ENCODE data around the gene SRM. TPM values are rescaled to one million over a fixed set of nuclear protein-coding genes. Genes with fewer than 3 reads are reported as not detected.

SRM gene
- total RNA-seq, 1 experiment from 2014 or later: 249 TPM

DNA sequence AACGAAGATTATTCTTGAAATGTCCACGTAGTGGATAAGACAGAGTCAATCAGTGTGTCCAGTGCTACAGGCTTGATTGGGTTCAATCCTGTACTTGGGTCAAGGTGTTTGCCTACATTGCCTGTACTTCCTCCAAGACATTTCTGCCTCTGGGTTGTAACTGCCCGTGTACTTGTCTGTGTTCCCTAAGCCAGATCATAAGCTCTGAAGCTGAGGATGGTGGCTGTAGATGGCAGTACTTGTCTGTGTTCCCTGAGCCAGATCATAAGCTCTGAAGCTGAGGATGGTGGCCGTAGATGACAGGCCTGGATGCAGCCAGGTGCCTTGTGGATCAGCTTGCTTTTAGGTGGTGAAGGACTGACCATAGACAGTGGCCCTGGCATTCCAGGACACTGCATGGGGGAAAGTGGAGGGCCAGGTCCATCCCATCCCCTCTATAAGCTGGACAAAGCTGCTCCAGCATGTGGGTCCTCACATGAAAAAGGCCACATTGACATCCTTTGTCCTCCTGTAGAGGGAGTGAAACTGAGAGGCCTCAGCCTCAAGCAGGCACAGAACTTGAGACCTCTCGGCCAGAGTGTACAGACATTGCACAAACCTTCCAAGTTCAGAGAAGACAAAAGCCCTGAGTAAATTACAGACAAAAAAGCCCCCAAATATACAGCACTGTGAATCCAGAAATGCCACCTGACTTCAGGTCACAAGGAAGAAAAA is 2.0 kb upstream of the SRM start:
- no peak for TF ChIP-seq TCF7L2 (IDR thresholded peaks at IDR 0.05; ENCODE audit: low read depth, low read length)
- TF ChIP-seq, protein P1, sequence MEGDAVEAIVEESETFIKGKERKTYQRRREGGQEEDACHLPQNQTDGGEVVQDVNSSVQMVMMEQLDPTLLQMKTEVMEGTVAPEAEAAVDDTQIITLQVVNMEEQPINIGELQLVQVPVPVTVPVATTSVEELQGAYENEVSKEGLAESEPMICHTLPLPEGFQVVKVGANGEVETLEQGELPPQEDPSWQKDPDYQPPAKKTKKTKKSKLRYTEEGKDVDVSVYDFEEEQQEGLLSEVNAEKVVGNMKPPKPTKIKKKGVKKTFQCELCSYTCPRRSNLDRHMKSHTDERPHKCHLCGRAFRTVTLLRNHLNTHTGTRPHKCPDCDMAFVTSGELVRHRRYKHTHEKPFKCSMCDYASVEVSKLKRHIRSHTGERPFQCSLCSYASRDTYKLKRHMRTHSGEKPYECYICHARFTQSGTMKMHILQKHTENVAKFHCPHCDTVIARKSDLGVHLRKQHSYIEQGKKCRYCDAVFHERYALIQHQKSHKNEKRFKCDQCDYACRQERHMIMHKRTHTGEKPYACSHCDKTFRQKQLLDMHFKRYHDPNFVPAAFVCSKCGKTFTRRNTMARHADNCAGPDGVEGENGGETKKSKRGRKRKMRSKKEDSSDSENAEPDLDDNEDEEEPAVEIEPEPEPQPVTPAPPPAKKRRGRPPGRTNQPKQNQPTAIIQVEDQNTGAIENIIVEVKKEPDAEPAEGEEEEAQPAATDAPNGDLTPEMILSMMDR (IDR thresholded peaks at IDR 0.05): peak; percentile 39; the same call in 1 of the 2 replicates
- TF ChIP-seq POLR2AphosphoS5 (IDR thresholded peaks at IDR 0.05; ENCODE audit: low read depth, low read length): no peak
- TF ChIP-seq SIN3A (IDR thresholded peaks at IDR 0.05; ENCODE audit: borderline replicate concordance, insufficient read depth, low read depth, low read length): no peak
- TF ChIP-seq, protein P2, sequence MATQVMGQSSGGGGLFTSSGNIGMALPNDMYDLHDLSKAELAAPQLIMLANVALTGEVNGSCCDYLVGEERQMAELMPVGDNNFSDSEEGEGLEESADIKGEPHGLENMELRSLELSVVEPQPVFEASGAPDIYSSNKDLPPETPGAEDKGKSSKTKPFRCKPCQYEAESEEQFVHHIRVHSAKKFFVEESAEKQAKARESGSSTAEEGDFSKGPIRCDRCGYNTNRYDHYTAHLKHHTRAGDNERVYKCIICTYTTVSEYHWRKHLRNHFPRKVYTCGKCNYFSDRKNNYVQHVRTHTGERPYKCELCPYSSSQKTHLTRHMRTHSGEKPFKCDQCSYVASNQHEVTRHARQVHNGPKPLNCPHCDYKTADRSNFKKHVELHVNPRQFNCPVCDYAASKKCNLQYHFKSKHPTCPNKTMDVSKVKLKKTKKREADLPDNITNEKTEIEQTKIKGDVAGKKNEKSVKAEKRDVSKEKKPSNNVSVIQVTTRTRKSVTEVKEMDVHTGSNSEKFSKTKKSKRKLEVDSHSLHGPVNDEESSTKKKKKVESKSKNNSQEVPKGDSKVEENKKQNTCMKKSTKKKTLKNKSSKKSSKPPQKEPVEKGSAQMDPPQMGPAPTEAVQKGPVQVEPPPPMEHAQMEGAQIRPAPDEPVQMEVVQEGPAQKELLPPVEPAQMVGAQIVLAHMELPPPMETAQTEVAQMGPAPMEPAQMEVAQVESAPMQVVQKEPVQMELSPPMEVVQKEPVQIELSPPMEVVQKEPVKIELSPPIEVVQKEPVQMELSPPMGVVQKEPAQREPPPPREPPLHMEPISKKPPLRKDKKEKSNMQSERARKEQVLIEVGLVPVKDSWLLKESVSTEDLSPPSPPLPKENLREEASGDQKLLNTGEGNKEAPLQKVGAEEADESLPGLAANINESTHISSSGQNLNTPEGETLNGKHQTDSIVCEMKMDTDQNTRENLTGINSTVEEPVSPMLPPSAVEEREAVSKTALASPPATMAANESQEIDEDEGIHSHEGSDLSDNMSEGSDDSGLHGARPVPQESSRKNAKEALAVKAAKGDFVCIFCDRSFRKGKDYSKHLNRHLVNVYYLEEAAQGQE (IDR thresholded peaks at IDR 0.05; ENCODE audit: insufficient read depth in 1 of 2, low read depth in 2 of 2, low read length in 1 of 2): no peak
- POLR2A ChIA-PET: interaction anchor here (0.6 to 1.3 kb wide), 2 partner anchors 25 to 30 kb away, joined by 3 to 8 read pairs; no protein-coding TSS in a partner anchor
- peak overlapping the region; percentile 74 for H3K27ac ChIP-seq (ENCODE audit: low read length)
- peaks cover 14% of the 10 kb centered on the region for H3K36me3 ChIP-seq (ENCODE audit: control insufficient read depth, insufficient read depth, low read length)
- intact Hi-C loops (cut with micrococcal nuclease; ENCODE audit: unreplicated experiment): no loop called here
- no peak overlapping the region for H3K4me3 ChIP-seq (ENCODE audit: low read depth in 2 of 2, low read length in 2 of 2)
- no TSS peak for BruUV-seq (replicated peaks)
- CTCF ChIA-PET: interaction anchor here (2.4 kb wide), 1 partner anchor 24 kb away, joined by 15 read pairs; no protein-coding TSS in a partner anchor
- no peak for DNase-seq (ENCODE audit: low read depth, low spot score)
- no peaks in the 10 kb centered on the region for H3K27me3 ChIP-seq (ENCODE audit: control insufficient read depth, insufficient read depth, low read length)
- H3K9me3 ChIP-seq (ENCODE audit: control insufficient read depth, insufficient read depth, low read depth, low read length): no peaks in the 10 kb centered on the region
- H3K4me1 ChIP-seq (ENCODE audit: control insufficient read depth, insufficient read depth, low read length): peaks cover 15% of the 10 kb centered on the region
- in situ Hi-C loops (cut with HindIII; ENCODE audit: low pct_unique_long_range_greater_than_20kb, low sequenced_read_pairs): no loop called here
- no peak for ATAC-seq

DNA sequence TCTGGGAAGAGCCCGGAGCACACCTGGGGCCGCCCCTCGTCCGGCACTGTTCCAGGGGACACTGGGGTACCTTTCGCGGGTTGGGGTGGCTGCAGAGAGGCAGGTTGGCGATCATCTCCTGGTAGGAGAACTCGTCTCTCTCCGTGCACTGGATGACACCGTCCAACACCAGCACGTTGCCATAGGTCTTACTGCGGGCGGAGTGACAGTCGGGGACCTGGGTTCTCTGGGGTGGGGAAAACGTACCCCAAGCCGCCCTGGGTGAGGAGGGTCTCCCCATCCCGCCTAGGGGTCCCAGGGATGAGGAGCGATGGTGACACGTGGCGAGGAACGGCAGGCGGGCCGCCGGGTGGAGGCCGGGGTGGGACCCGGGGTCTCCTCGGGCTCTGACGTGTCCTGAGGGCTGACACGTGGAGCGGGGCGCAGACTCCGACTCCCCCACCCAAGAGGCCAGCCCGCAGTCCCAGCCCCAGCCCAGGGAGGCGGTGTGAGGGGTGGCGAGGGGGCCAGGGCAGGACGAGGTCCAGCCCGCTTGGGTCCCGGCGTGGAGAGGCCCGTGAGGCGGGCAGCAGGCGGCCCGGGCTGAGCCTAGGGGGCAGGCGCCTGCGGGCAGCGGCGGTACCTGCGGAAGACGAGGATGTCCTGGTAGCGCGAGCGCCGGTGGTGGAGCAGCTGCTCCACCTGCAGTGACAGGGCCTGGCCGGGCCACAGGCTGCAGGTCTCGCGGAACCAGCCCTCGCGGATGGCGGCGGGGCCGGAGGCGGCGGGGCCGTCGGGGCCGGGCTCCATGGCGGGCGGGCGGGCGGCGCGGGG is 457 bp downstream of the SRM start:
- peak; percentile 35 for ATAC-seq
- Histone ChIP-seq H3K9me3 (ENCODE audit: control insufficient read depth, insufficient read depth, low read depth, low read length) (no peaks in the 10 kb centered on the region), H3K36me3 (ENCODE audit: control insufficient read depth, insufficient read depth, low read length) (peaks cover 5% of the 10 kb centered on the region; the same call in 1 of the 2 replicates), H3K4me3 (ENCODE audit: low read depth in 2 of 2, low read length in 2 of 2) (peak overlapping the region; percentile 82 to 83), H3K27me3 (ENCODE audit: control insufficient read depth, insufficient read depth, low read length) (no peaks in the 10 kb centered on the region), H3K27ac (ENCODE audit: low read length) (peak overlapping the region; percentile 89), H3K4me1 (ENCODE audit: control insufficient read depth, insufficient read depth, low read length) (peaks cover 15% of the 10 kb centered on the region)
- no TSS peak for BruUV-seq (replicated peaks)
- intact Hi-C loops (cut with micrococcal nuclease; ENCODE audit: unreplicated experiment): no loop called here
- TF ChIP-seq POLR2AphosphoS5 (IDR thresholded peaks at IDR 0.05; ENCODE audit: low read depth, low read length) (no peak), SIN3A (IDR thresholded peaks at IDR 0.05; ENCODE audit: borderline replicate concordance, insufficient read depth, low read depth, low read length) (no peak), TCF7L2 (IDR thresholded peaks at IDR 0.05; ENCODE audit: low read depth, low read length) (no peak)
- TF ChIP-seq, protein P1 (IDR thresholded peaks at IDR 0.05): no peak
- TF ChIP-seq, protein P2 (IDR thresholded peaks at IDR 0.05; ENCODE audit: insufficient read depth in 1 of 2, low read depth in 2 of 2, low read length in 1 of 2): no peak
- POLR2A ChIA-PET: interaction anchor here (0.6 kb wide), 1 partner anchor 120 kb away, joined by 4 read pairs; no protein-coding TSS in a partner anchor
- in situ Hi-C loops (cut with HindIII; ENCODE audit: low pct_unique_long_range_greater_than_20kb, low sequenced_read_pairs): no loop called here
- CTCF ChIA-PET: no interaction called here
- DNase-seq (ENCODE audit: low read depth, low spot score): no peak
